Astrocyte of the spinal cord (primary cell): ENCODE measurements around the gene TMEM51.
A peak's percentile ranks its signal among the peaks of the same experiment; 100 is the strongest.

Experiments used
- DNase-seq: peaks from one replicate; pipeline ENCODE4 v3.0.0; 2011; ENCODE audit warnings: low read depth, low spot score
- H3K4me3 ChIP-seq: 2 replicates; pipeline ENCODE4 v1.5.1; 2011; ENCODE audit warnings: low read depth, mild to moderate bottlenecking, low read length, moderate library complexity
- in situ Hi-C: cut with HindIII; loops from 2 replicates; pipeline ENCODE4 v1.10.0; 2017; ENCODE audit warnings: low sequenced_read_pairs
- TF ChIP-seq, protein P1 (sequence below): IDR thresholded peaks from 2 replicates; pipeline ENCODE4 v1.5.1; 2012; ENCODE audit warnings: low read depth, mild to moderate bottlenecking, low read length, inconsistent platforms

The TMEM51 gene

DNA sequence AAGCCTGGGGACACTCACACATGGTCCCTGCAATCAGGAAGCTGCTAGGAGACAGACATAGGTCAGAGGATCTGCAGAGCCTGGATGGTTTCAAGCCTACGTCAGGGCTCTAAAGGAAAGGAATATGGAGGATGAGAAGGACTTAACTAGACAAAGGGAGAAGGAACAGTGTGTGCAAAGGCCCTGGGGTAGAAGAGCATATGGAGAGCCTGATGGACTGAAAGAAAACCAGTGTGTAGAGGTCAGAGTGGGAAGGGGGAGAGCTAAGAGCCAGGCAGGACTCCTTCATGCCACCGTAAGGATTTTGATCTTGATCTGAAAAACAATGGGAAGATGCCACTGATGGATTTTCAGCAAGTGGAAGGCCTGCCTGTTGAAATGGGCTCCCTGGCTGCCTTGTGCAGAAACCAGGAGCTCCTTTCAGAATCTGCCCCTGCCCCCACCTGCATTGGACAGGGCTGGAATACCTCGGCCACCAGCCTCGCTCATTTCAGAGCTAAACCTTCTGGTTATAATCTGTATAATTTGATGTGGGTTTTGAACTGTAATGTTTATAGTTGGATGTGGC is 102.1 kb downstream of the TMEM51 start:
- in situ Hi-C loops: no loop called here
- no peak for DNase-seq
- H3K4me3 ChIP-seq: no peak overlapping the region
- TF ChIP-seq, protein P1, sequence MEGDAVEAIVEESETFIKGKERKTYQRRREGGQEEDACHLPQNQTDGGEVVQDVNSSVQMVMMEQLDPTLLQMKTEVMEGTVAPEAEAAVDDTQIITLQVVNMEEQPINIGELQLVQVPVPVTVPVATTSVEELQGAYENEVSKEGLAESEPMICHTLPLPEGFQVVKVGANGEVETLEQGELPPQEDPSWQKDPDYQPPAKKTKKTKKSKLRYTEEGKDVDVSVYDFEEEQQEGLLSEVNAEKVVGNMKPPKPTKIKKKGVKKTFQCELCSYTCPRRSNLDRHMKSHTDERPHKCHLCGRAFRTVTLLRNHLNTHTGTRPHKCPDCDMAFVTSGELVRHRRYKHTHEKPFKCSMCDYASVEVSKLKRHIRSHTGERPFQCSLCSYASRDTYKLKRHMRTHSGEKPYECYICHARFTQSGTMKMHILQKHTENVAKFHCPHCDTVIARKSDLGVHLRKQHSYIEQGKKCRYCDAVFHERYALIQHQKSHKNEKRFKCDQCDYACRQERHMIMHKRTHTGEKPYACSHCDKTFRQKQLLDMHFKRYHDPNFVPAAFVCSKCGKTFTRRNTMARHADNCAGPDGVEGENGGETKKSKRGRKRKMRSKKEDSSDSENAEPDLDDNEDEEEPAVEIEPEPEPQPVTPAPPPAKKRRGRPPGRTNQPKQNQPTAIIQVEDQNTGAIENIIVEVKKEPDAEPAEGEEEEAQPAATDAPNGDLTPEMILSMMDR: no peak

- no peak for DNase-seq
- no peak overlapping the region for H3K4me3 ChIP-seq
- in situ Hi-C loops: no loop called here
- TF ChIP-seq, protein P1: no peak
These were observed 103.0 kb downstream of the TMEM51 start for GRCh38 chr1:15256584-15256983.

DNA sequence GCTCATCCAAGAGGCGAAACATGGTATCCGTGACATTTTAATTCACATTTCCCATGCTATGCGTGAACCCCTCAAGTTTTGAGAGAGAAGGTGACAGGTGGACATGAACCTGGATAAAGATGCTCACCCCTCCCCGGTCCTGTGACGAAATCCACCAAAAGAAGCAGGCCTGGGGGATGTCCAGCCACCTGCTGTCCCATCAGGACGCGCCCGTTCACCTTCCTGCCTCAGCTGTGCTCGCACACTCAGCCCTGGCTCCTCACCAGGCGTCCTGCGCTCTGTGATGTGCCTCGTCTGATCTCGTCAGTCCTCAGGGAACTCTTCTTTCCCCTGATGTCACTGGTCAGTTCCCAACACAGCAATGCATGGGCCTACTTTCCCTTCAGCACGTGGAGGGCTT is 103.8 kb downstream of the TMEM51 start:
- no peak overlapping the region for H3K4me3 ChIP-seq
- no peak for DNase-seq
- TF ChIP-seq, protein P1: no peak
- in situ Hi-C loops: no loop called here

- no peak overlapping the region for H3K4me3 ChIP-seq
- in situ Hi-C loops: no loop called here
- DNase-seq: no peak
- TF ChIP-seq, protein P1: no peak
These were observed 105.5 kb downstream of the TMEM51 start for GRCh38 chr1:15258833-15259621.

GRCh38 chr1:15259622-15260007 is 106.1 kb downstream of the TMEM51 start:
- TF ChIP-seq, protein P1: no peak
- no peak for DNase-seq
- in situ Hi-C loops: no loop called here
- no peak overlapping the region for H3K4me3 ChIP-seq

DNA sequence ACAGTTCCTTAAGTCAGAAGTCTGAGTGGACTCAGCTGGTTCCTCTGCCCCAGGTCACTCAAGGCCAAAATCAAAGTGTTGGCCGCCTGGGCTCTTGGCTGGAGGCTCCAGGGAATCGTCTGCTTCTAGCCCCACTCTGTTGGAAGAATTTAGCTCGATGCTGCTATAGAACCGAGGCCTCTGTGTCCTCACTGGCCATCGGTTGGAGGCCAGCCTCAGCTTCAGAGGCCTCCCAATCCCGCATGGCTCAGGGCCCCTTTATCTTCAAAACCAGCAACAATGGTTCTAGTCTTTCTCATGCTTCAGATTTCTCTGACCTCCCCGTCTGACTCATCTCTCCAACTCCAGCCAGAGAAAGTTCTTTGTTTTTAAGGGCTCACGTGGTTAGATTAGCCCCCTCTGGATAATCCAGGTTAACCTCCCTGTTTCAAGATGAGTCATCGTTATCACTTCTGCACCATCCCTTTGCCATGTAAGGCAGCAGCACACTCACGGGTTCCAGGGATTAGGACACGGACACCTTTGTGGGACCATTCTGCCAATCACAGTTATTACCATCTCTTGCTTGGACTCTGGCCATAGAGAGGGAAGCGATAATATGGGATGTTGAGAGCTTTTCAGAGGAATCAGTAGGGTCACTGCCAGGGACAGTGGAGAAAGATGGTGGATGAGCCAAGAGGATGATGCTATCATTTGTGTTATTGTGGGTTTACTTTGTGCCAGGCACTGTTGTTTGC is 107.0 kb downstream of the TMEM51 start:
- no peak overlapping the region for H3K4me3 ChIP-seq
- TF ChIP-seq, protein P1: no peak
- peak; percentile 24 for DNase-seq
- in situ Hi-C loops: no loop called here
